Neutrophil (primary cell): ENCODE data around the gene DMD.

Source experiments
- H3K27ac ChIP-seq: fragments of 200-600 bp; sonication (generic); 2 replicates; pipeline ENCODE4 v1.5.1; 2016; ENCODE audit warnings: mild to moderate bottlenecking, moderate library complexity
- H3K27me3 ChIP-seq: fragments of 200-600 bp; sonication (generic); 2 replicates; pipeline ENCODE4 v1.6.0; 2016; ENCODE audit warnings: mild to moderate bottlenecking
- H3K36me3 ChIP-seq: fragments of 200-600 bp; sonication (generic); 2 replicates; pipeline ENCODE4 v1.5.1; 2017
- H3K4me1 ChIP-seq, 2 experiments: fragments of 200-600 bp in 1 of 2; sonication (generic) in 1 of 2; 1 replicate in 1 of 2; 2 replicates in 1 of 2; pipeline versions ENCODE4 v1.5.1 to v1.6.1; 2013 to 2016; ENCODE audit warnings: low read depth in 1 of 2, low read length in 1 of 2, mild to moderate bottlenecking in 1 of 2, moderate library complexity in 1 of 2; ENCODE audit not compliant: control insufficient read depth in 1 of 2, insufficient read depth in 1 of 2
- H3K4me3 ChIP-seq, 2 experiments: fragments of 200-600 bp in 1 of 2; sonication (generic) in 1 of 2; 1 replicate in 1 of 2; 2 replicates in 1 of 2; pipeline ENCODE4 v1.5.1; 2013 to 2016; ENCODE audit warnings: low read depth in 1 of 2, low read length in 1 of 2, mild to moderate bottlenecking in 1 of 2, moderate library complexity in 1 of 2
- H3K9me3 ChIP-seq: fragments of 200-600 bp; sonication (generic); 2 replicates; pipeline ENCODE4 v1.5.1; 2016
- CTCF ChIP-seq: fragments of 200-600 bp; sonication (generic); IDR thresholded peaks from 2 replicates; pipeline ENCODE4 v1.5.1; 2016; ENCODE audit warnings: antibody characterized with exemption

Gene DMD

GRCh38 chrX:32954125-32954524, 257.2 kb downstream of the DMD start:
- Histone ChIP-seq H3K27me3 (no peaks in the 10 kb centered on the region), H3K4me1 (no peaks in the 10 kb centered on the region), H3K27ac (no peak overlapping the region), H3K4me3 (no peak overlapping the region), H3K9me3 (no peaks in the 10 kb centered on the region), H3K36me3 (no peaks in the 10 kb centered on the region)
- TF ChIP-seq CTCF = no peak

GRCh38 chrX:32948130-32948529, 263.2 kb downstream of the DMD start:
- Histone ChIP-seq H3K36me3 (no peaks in the 10 kb centered on the region), H3K4me1 (no peaks in the 10 kb centered on the region), H3K27ac (no peak overlapping the region), H3K4me3 (no peak overlapping the region), H3K27me3 (no peaks in the 10 kb centered on the region), H3K9me3 (no peaks in the 10 kb centered on the region)
- TF ChIP-seq CTCF = no peak

GRCh38 chrX:32937043-32937442, 274.3 kb downstream of the DMD start:
- Histone ChIP-seq H3K36me3 (no peaks in the 10 kb centered on the region), H3K27me3 (no peaks in the 10 kb centered on the region), H3K9me3 (no peaks in the 10 kb centered on the region), H3K4me1 (no peaks in the 10 kb centered on the region), H3K4me3 (no peak overlapping the region), H3K27ac (no peak overlapping the region)
- TF ChIP-seq CTCF = no peak

GRCh38 chrX:32933548-32933947, 277.8 kb downstream of the DMD start:
- Histone ChIP-seq H3K36me3 (no peaks in the 10 kb centered on the region), H3K9me3 (no peaks in the 10 kb centered on the region), H3K27ac (no peak overlapping the region), H3K4me3 (no peak overlapping the region), H3K27me3 (no peaks in the 10 kb centered on the region), H3K4me1 (no peaks in the 10 kb centered on the region)
- TF ChIP-seq CTCF = no peak

GRCh38 chrX:32929040-32929439, 282.3 kb downstream of the DMD start:
- H3K36me3 ChIP-seq = no peaks in the 10 kb centered on the region
- H3K4me1 ChIP-seq = no peaks in the 10 kb centered on the region
- no peak overlapping the region for H3K4me3 ChIP-seq
- no peaks in the 10 kb centered on the region for H3K27me3 ChIP-seq
- TF ChIP-seq CTCF = no peak
- H3K27ac ChIP-seq = no peak overlapping the region
- no peaks in the 10 kb centered on the region for H3K9me3 ChIP-seq

- Histone ChIP-seq H3K36me3 (no peaks in the 10 kb centered on the region), H3K27ac (no peak overlapping the region), H3K4me1 (no peaks in the 10 kb centered on the region), H3K4me3 (no peak overlapping the region), H3K9me3 (no peaks in the 10 kb centered on the region), H3K27me3 (no peaks in the 10 kb centered on the region)
- no peak for TF ChIP-seq CTCF
These were observed 315.3 kb downstream of the DMD start for GRCh38 chrX:32896088-32896487.
